Muscle layer of colon (tissue), 2 donors: ENCODE measurements around the gene KCNMB2.

Source experiments
- H3K27ac ChIP-seq: one replicate; pipeline ENCODE4 v1.7.0; 2013; ENCODE audit warnings: low read depth, mild to moderate bottlenecking, low read length, moderate library complexity
- H3K27me3 ChIP-seq, 2 donors: one replicate each; pipeline ENCODE4 v1.7.0; 2013; ENCODE audit warnings: low read length in 2 of 2, mild to moderate bottlenecking in 2 of 2; ENCODE audit not compliant: insufficient read depth in 2 of 2, control insufficient read depth in 1 of 2
- H3K36me3 ChIP-seq: one replicate; pipeline ENCODE4 v1.7.0; 2013; ENCODE audit warnings: mild to moderate bottlenecking, low read length; ENCODE audit not compliant: insufficient read depth
- H3K4me1 ChIP-seq: one replicate; pipeline ENCODE4 v1.7.0; 2013; ENCODE audit warnings: mild to moderate bottlenecking, low read length; ENCODE audit not compliant: insufficient read depth
- H3K4me3 ChIP-seq, 2 donors: one replicate each; pipeline ENCODE4 v1.7.0; 2013; ENCODE audit warnings: low read length in 2 of 2, low read depth in 1 of 2, mild to moderate bottlenecking in 1 of 2, moderate library complexity in 1 of 2
- H3K9ac ChIP-seq: one replicate; pipeline ENCODE4 v1.7.0; 2013; ENCODE audit warnings: low read length
- H3K9me3 ChIP-seq: one replicate; pipeline ENCODE4 v1.7.0; 2013; ENCODE audit warnings: mild to moderate bottlenecking, low read length
- donor health status: abdominal sarcoma.
- donor health status: Adenocarcinoma of cecum.

KCNMB2 gene

GRCh38 chr3:178623666-178624255, 87.5 kb downstream of the KCNMB2 start:
- H3K9me3 ChIP-seq: no peaks in the 10 kb centered on the region
- no peaks in the 10 kb centered on the region for H3K27me3 ChIP-seq
- H3K4me1 ChIP-seq: no peaks in the 10 kb centered on the region
- no peaks in the 10 kb centered on the region for H3K36me3 ChIP-seq
- H3K9ac ChIP-seq: no peak overlapping the region
- H3K4me3 ChIP-seq: no peak overlapping the region
- H3K27ac ChIP-seq: no peak overlapping the region

- no peaks in the 10 kb centered on the region for H3K9me3 ChIP-seq
- H3K27ac ChIP-seq: no peak overlapping the region
- no peaks in the 10 kb centered on the region for H3K4me1 ChIP-seq
- H3K9ac ChIP-seq: no peak overlapping the region
- no peak overlapping the region for H3K4me3 ChIP-seq
- H3K27me3 ChIP-seq: no peaks in the 10 kb centered on the region
- no peaks in the 10 kb centered on the region for H3K36me3 ChIP-seq
Measured at GRCh38 chr3:178624276-178624675, 88.0 kb downstream of the KCNMB2 start.

- Histone ChIP-seq H3K27ac (no peak overlapping the region), H3K27me3 (no peaks in the 10 kb centered on the region), H3K4me3 (no peak overlapping the region), H3K36me3 (no peaks in the 10 kb centered on the region), H3K4me1 (no peaks in the 10 kb centered on the region), H3K9me3 (no peaks in the 10 kb centered on the region), H3K9ac (no peak overlapping the region)
Measured at GRCh38 chr3:178625053-178625600, 88.9 kb downstream of the KCNMB2 start.

- H3K27ac ChIP-seq: no peak overlapping the region
- no peaks in the 10 kb centered on the region for H3K27me3 ChIP-seq
- no peak overlapping the region for H3K9ac ChIP-seq
- no peak overlapping the region for H3K4me3 ChIP-seq
- no peaks in the 10 kb centered on the region for H3K36me3 ChIP-seq
- no peaks in the 10 kb centered on the region for H3K4me1 ChIP-seq
- H3K9me3 ChIP-seq: no peaks in the 10 kb centered on the region
Measured at GRCh38 chr3:178628037-178628436, 91.8 kb downstream of the KCNMB2 start.

- Histone ChIP-seq H3K4me3 (no peak overlapping the region), H3K27ac (no peak overlapping the region), H3K36me3 (no peaks in the 10 kb centered on the region), H3K9ac (no peak overlapping the region), H3K27me3 (no peaks in the 10 kb centered on the region), H3K4me1 (no peaks in the 10 kb centered on the region), H3K9me3 (no peaks in the 10 kb centered on the region)
Measured at GRCh38 chr3:178629430-178630178, 93.4 kb downstream of the KCNMB2 start.

- Histone ChIP-seq H3K9me3 (no peaks in the 10 kb centered on the region), H3K4me1 (no peaks in the 10 kb centered on the region), H3K27me3 (no peaks in the 10 kb centered on the region), H3K4me3 (no peak overlapping the region), H3K36me3 (no peaks in the 10 kb centered on the region), H3K9ac (no peak overlapping the region), H3K27ac (no peak overlapping the region)
Measured at GRCh38 chr3:178631950-178632349, 95.7 kb downstream of the KCNMB2 start.

- H3K9me3 ChIP-seq: no peaks in the 10 kb centered on the region
- no peaks in the 10 kb centered on the region for H3K27me3 ChIP-seq
- H3K36me3 ChIP-seq: no peaks in the 10 kb centered on the region
- H3K9ac ChIP-seq: no peak overlapping the region
- no peak overlapping the region for H3K27ac ChIP-seq
- no peaks in the 10 kb centered on the region for H3K4me1 ChIP-seq
- no peak overlapping the region for H3K4me3 ChIP-seq
Measured at GRCh38 chr3:178634975-178635374, 98.7 kb downstream of the KCNMB2 start.

- no peaks in the 10 kb centered on the region for H3K4me1 ChIP-seq
- no peaks in the 10 kb centered on the region for H3K27me3 ChIP-seq
- H3K27ac ChIP-seq: no peak overlapping the region
- H3K36me3 ChIP-seq: no peaks in the 10 kb centered on the region
- no peak overlapping the region for H3K9ac ChIP-seq
- H3K4me3 ChIP-seq: no peak overlapping the region
- H3K9me3 ChIP-seq: no peaks in the 10 kb centered on the region
Measured at GRCh38 chr3:178637802-178638201, 101.6 kb downstream of the KCNMB2 start.

GRCh38 chr3:178645503-178645902, 109.3 kb downstream of the KCNMB2 start:
- H3K4me1 ChIP-seq: no peaks in the 10 kb centered on the region
- H3K9me3 ChIP-seq: no peaks in the 10 kb centered on the region
- no peak overlapping the region for H3K4me3 ChIP-seq
- H3K36me3 ChIP-seq: no peaks in the 10 kb centered on the region
- no peak overlapping the region for H3K9ac ChIP-seq
- no peak overlapping the region for H3K27ac ChIP-seq
- no peaks in the 10 kb centered on the region for H3K27me3 ChIP-seq

GRCh38 chr3:178646186-178646862, 110.1 kb downstream of the KCNMB2 start:
- Histone ChIP-seq H3K4me1 (no peaks in the 10 kb centered on the region), H3K27me3 (no peaks in the 10 kb centered on the region), H3K4me3 (no peak overlapping the region), H3K9me3 (no peaks in the 10 kb centered on the region), H3K27ac (no peak overlapping the region), H3K9ac (no peak overlapping the region), H3K36me3 (no peaks in the 10 kb centered on the region)

- no peaks in the 10 kb centered on the region for H3K36me3 ChIP-seq
- no peaks in the 10 kb centered on the region for H3K27me3 ChIP-seq
- no peaks in the 10 kb centered on the region for H3K4me1 ChIP-seq
- H3K9ac ChIP-seq: no peak overlapping the region
- H3K27ac ChIP-seq: no peak overlapping the region
- no peaks in the 10 kb centered on the region for H3K9me3 ChIP-seq
- no peak overlapping the region for H3K4me3 ChIP-seq
Measured at GRCh38 chr3:178655488-178655887, 119.3 kb downstream of the KCNMB2 start.
